ENCODE results near the gene CCDC97.

GRCh38 chr19:41304706-41305483 is 5.1 kb upstream of the CCDC97 start:
- TF ChIP-seq POLR2A (IDR thresholded peaks at IDR 0.05; ENCODE audit: low read length) (no peak), GATA1 (IDR thresholded peaks at IDR 0.05; ENCODE audit: low read depth, low read length) (no peak)

Measured in erythroblast (primary cell).